HEK293T (cell line): ENCODE data around the gene PIN1.

Source experiments
- ARNT ChIP-seq: fragments of 450-650 bp; IDR thresholded peaks from 2 replicates; pipeline ENCODE4 v1.6.1; 2017; ENCODE audit warnings: mild to moderate bottlenecking
- CTBP1 ChIP-seq: fragments of 450-650 bp; IDR thresholded peaks from 2 replicates; pipeline ENCODE4 v1.6.1; 2016; ENCODE audit warnings: borderline replicate concordance
- ELF4 ChIP-seq: fragments of 450-650 bp; IDR thresholded peaks from 2 replicates; pipeline ENCODE4 v1.6.1; 2017; ENCODE audit warnings: antibody characterized with exemption
- NFRKB ChIP-seq: fragments of 450-650 bp; IDR thresholded peaks from 2 replicates; pipeline ENCODE4 v1.6.1; 2016; ENCODE audit warnings: mild to moderate bottlenecking, moderate library complexity
- SP1 ChIP-seq: fragments of 450-650 bp; IDR thresholded peaks from 2 replicates; pipeline ENCODE4 v1.6.1; 2017

DNA sequence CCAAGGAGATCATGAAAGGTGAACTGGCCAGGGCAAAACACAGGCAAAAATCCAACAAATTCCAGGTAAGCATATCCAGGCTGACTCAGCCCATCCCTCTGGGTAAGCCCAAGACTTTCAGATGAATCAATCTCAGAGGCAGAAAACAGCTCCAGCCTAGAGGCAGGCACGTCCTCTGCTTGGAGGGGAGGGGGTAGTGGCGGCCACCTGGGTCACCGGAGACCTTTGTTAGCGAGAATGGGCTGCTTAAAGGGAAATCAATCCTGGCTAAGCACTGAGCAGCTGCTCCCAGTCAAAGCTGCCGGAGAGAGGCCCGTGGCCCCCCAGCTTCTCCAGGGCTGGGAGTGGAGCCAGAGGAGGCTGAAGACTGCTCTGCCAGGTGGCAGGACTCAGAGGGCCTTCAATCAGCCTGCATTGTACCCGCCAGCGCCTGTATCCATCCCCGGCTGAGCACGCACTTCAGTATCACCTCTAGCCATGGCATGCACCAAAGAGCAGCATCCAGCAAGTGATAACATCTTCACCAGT lies 48.2 kb downstream of the PIN1 start:
- no peak for TF ChIP-seq SP1
- no peak for TF ChIP-seq ELF4
- no peak for TF ChIP-seq NFRKB
- TF ChIP-seq ARNT: no peak
- no peak for TF ChIP-seq CTBP1
